Activated CD8-positive, alpha-beta T cell treated with anti-CD3 and anti-CD28 coated beads, Interleukin-2, amount 10 ng/mL, durations not matched to agents 7 days and 5 days (primary cell): ENCODE results near the gene FBLN2. TPM values are rescaled to one million over a fixed set of nuclear protein-coding genes. Genes with fewer than 3 reads are reported as not detected.

Experiments
- ATAC-seq: fragments of 150-1000 bp; cut with Tn5 transposase; one replicate; pipeline ENCODE4 v1.10.0; 2021; ENCODE audit warnings: moderate library complexity
- CTCF ChIA-PET: fragments of 350-600 bp; sonication (Branson Sonifier 250); formaldehyde crosslinking; loops from one replicate; lab custom pipeline; 2021; ENCODE audit warnings: antibody characterized with exemption; lab: Charles Lee
- POLR2A ChIA-PET: fragments of 350-600 bp; sonication (Branson Sonifier 250); formaldehyde crosslinking; loops from one replicate; lab custom pipeline; 2021; ENCODE audit warnings: antibody characterized with exemption; lab: Charles Lee
- DNase-seq: peaks from one replicate; pipeline ENCODE4 v3.0.0-alpha.2; 2020
- H3K27ac Mint-ChIP-seq: one replicate; pipeline ENCODE4 v1.8.0; 2021; ENCODE audit warnings: mild to moderate bottlenecking, mixed read lengths
- H3K27me3 Mint-ChIP-seq: one replicate; pipeline ENCODE4 v1.8.0; 2021; ENCODE audit warnings: low read depth, mixed read lengths
- H3K36me3 Mint-ChIP-seq: one replicate; pipeline ENCODE4 v1.8.0; 2021; ENCODE audit warnings: low read depth, mixed read lengths
- H3K4me1 Mint-ChIP-seq: one replicate; pipeline ENCODE4 v1.8.0; 2021; ENCODE audit warnings: low read depth, mixed read lengths
- H3K4me3 Mint-ChIP-seq: one replicate; pipeline ENCODE4 v1.8.0; 2021; ENCODE audit warnings: mild to moderate bottlenecking, mixed read lengths
- H3K9me3 Mint-ChIP-seq: one replicate; pipeline ENCODE4 v1.8.0; 2022; ENCODE audit warnings: mixed read lengths; ENCODE audit not compliant: insufficient read depth
- total RNA-seq, 2 experiments: library from RNA; stranded (reverse); gene quantifications; one replicate each; pipeline ENCODE4 v1.2.3, GENCODE V29; 2021

The FBLN2 gene
- total RNA-seq, 2 experiments from 2014 or later, result 1.8 to 2.6 TPM

GRCh38 chr3:13627681-13628080 lies 78.8 kb downstream of the FBLN2 start:
- DNase-seq (no peak), ATAC-seq (no peak)
- Mint-ChIP-seq H3K36me3 (no peaks in the 10 kb centered on the region), H3K9me3 (no peaks in the 10 kb centered on the region), H3K4me3 (no peak overlapping the region), H3K27ac (no peak overlapping the region), H3K4me1 (no peaks in the 10 kb centered on the region), H3K27me3 (no peaks in the 10 kb centered on the region)
- ChIA-PET POLR2A (no interaction called here), CTCF (interaction anchor here (1.0 kb wide), 1 partner anchor 20 kb away, joined by 4 read pairs; no protein-coding TSS in a partner anchor)

GRCh38 chr3:13628432-13628831 lies 79.5 kb downstream of the FBLN2 start:
- ChIA-PET CTCF (interaction anchor here (1.0 kb wide), 1 partner anchor 19 kb away, joined by 4 read pairs; no protein-coding TSS in a partner anchor), POLR2A (no interaction called here)
- DNase-seq (no peak), ATAC-seq (no peak)
- no peaks in the 10 kb centered on the region for H3K4me1 Mint-ChIP-seq
- no peaks in the 10 kb centered on the region for H3K27me3 Mint-ChIP-seq
- no peak overlapping the region for H3K27ac Mint-ChIP-seq
- no peak overlapping the region for H3K4me3 Mint-ChIP-seq
- H3K36me3 Mint-ChIP-seq, result no peaks in the 10 kb centered on the region
- H3K9me3 Mint-ChIP-seq, result no peaks in the 10 kb centered on the region

GRCh38 chr3:13628841-13629551 lies 80.1 kb downstream of the FBLN2 start:
- no peak for ATAC-seq
- no peak for DNase-seq
- Mint-ChIP-seq H3K4me3 (no peak overlapping the region), H3K27ac (no peak overlapping the region), H3K9me3 (no peaks in the 10 kb centered on the region), H3K4me1 (no peaks in the 10 kb centered on the region), H3K27me3 (no peaks in the 10 kb centered on the region), H3K36me3 (no peaks in the 10 kb centered on the region)
- ChIA-PET POLR2A (no interaction called here), CTCF (no interaction called here)

- Mint-ChIP-seq H3K4me3 (no peak overlapping the region), H3K4me1 (no peaks in the 10 kb centered on the region), H3K27me3 (no peaks in the 10 kb centered on the region), H3K36me3 (no peaks in the 10 kb centered on the region), H3K27ac (no peak overlapping the region), H3K9me3 (no peaks in the 10 kb centered on the region)
- no peak for ATAC-seq
- ChIA-PET POLR2A (no interaction called here), CTCF (no interaction called here)
- no peak for DNase-seq
These were observed 80.7 kb downstream of the FBLN2 start for GRCh38 chr3:13629644-13630043.

- no peak overlapping the region for H3K27ac Mint-ChIP-seq
- H3K4me1 Mint-ChIP-seq, result no peaks in the 10 kb centered on the region
- H3K4me3 Mint-ChIP-seq, result no peak overlapping the region
- DNase-seq (no peak), ATAC-seq (no peak)
- ChIA-PET POLR2A (no interaction called here), CTCF (interaction anchor here (0.8 kb wide), 2 partner anchors 16 to 17 kb away, joined by 3 to 4 read pairs; no protein-coding TSS in a partner anchor)
- no peaks in the 10 kb centered on the region for H3K36me3 Mint-ChIP-seq
- no peaks in the 10 kb centered on the region for H3K9me3 Mint-ChIP-seq
- H3K27me3 Mint-ChIP-seq, result no peaks in the 10 kb centered on the region
These were observed 82.3 kb downstream of the FBLN2 start for GRCh38 chr3:13631256-13631655.

- Mint-ChIP-seq H3K4me3 (no peak overlapping the region), H3K4me1 (no peaks in the 10 kb centered on the region), H3K9me3 (no peaks in the 10 kb centered on the region), H3K27me3 (no peaks in the 10 kb centered on the region), H3K36me3 (no peaks in the 10 kb centered on the region), H3K27ac (no peak overlapping the region)
- POLR2A ChIA-PET, result interaction anchor here (1.2 kb wide), 1 partner anchor 11 kb away, joined by 4 read pairs; no protein-coding TSS in a partner anchor
- DNase-seq (no peak), ATAC-seq (no peak)
- CTCF ChIA-PET, result interaction anchor here (1.9 to 2.4 kb wide), 2 partner anchors 15 to 137 kb away, joined by 7 to 9 read pairs; no protein-coding TSS in a partner anchor
These were observed 84.3 kb downstream of the FBLN2 start for GRCh38 chr3:13633176-13633575.

- ChIA-PET POLR2A (no interaction called here), CTCF (interaction anchor here (1.9 to 2.4 kb wide), 2 partner anchors 14 to 138 kb away, joined by 7 to 9 read pairs; no protein-coding TSS in a partner anchor)
- Mint-ChIP-seq H3K36me3 (no peaks in the 10 kb centered on the region), H3K27me3 (no peaks in the 10 kb centered on the region), H3K27ac (no peak overlapping the region), H3K4me3 (no peak overlapping the region), H3K4me1 (no peaks in the 10 kb centered on the region), H3K9me3 (no peaks in the 10 kb centered on the region)
- no peak for DNase-seq
- no peak for ATAC-seq
These were observed 85.2 kb downstream of the FBLN2 start for GRCh38 chr3:13634151-13634550.

GRCh38 chr3:13634615-13635014 lies 85.7 kb downstream of the FBLN2 start:
- ATAC-seq, result no peak

GRCh38 chr3:13636186-13636585 lies 87.3 kb downstream of the FBLN2 start:
- H3K27me3 Mint-ChIP-seq, result no peaks in the 10 kb centered on the region
- POLR2A ChIA-PET, result no interaction called here
- ATAC-seq (no peak), DNase-seq (no peak)
- CTCF ChIA-PET, result interaction anchor here (1.3 kb wide), 1 partner anchor 142 kb away, joined by 4 read pairs; no protein-coding TSS in a partner anchor
- H3K9me3 Mint-ChIP-seq, result no peaks in the 10 kb centered on the region
- no peaks in the 10 kb centered on the region for H3K36me3 Mint-ChIP-seq
- no peak overlapping the region for H3K4me3 Mint-ChIP-seq
- H3K27ac Mint-ChIP-seq, result no peak overlapping the region
- no peaks in the 10 kb centered on the region for H3K4me1 Mint-ChIP-seq

More at GRCh38 chr3:13634615-13635014, 85.7 kb downstream of the FBLN2 start:
- H3K4me3 Mint-ChIP-seq, result no peak overlapping the region
- no peak overlapping the region for H3K27ac Mint-ChIP-seq
- H3K36me3 Mint-ChIP-seq, result no peaks in the 10 kb centered on the region
- H3K9me3 Mint-ChIP-seq, result no peaks in the 10 kb centered on the region
- ChIA-PET POLR2A (no interaction called here), CTCF (interaction anchor here (1.9 to 2.4 kb wide), 2 partner anchors 13 to 139 kb away, joined by 7 to 9 read pairs; no protein-coding TSS in a partner anchor)
- H3K27me3 Mint-ChIP-seq, result no peaks in the 10 kb centered on the region
- H3K4me1 Mint-ChIP-seq, result no peaks in the 10 kb centered on the region
- no peak for DNase-seq

- ChIA-PET CTCF (interaction anchor here (1.3 to 2.8 kb wide), 3 partner anchors 12 to 142 kb away, joined by 4 to 18 read pairs (median 7); no protein-coding TSS in a partner anchor), POLR2A (no interaction called here)
- Mint-ChIP-seq H3K4me3 (no peak overlapping the region), H3K27me3 (no peaks in the 10 kb centered on the region), H3K27ac (no peak overlapping the region), H3K4me1 (no peaks in the 10 kb centered on the region), H3K9me3 (no peaks in the 10 kb centered on the region), H3K36me3 (no peaks in the 10 kb centered on the region)
- ATAC-seq (no peak), DNase-seq (no peak)
These were observed 87.9 kb downstream of the FBLN2 start for GRCh38 chr3:13636874-13637273.

GRCh38 chr3:13637311-13637891 lies 88.5 kb downstream of the FBLN2 start:
- Mint-ChIP-seq H3K4me1 (no peaks in the 10 kb centered on the region), H3K27me3 (no peaks in the 10 kb centered on the region), H3K9me3 (no peaks in the 10 kb centered on the region), H3K27ac (no peak overlapping the region), H3K36me3 (no peaks in the 10 kb centered on the region), H3K4me3 (no peak overlapping the region)
- ATAC-seq (no peak), DNase-seq (no peak)
- POLR2A ChIA-PET, result no interaction called here
- CTCF ChIA-PET, result interaction anchor here (1.3 to 2.8 kb wide), 3 partner anchors 11 to 143 kb away, joined by 4 to 18 read pairs (median 7); no protein-coding TSS in a partner anchor

GRCh38 chr3:13637953-13638352 lies 89.0 kb downstream of the FBLN2 start:
- Mint-ChIP-seq H3K4me3 (no peak overlapping the region), H3K9me3 (no peaks in the 10 kb centered on the region), H3K27me3 (peaks cover 2% of the 10 kb centered on the region), H3K4me1 (no peaks in the 10 kb centered on the region), H3K27ac (no peak overlapping the region), H3K36me3 (no peaks in the 10 kb centered on the region)
- DNase-seq, result no peak
- ATAC-seq, result no peak
- CTCF ChIA-PET, result interaction anchor here (1.7 to 2.8 kb wide), 2 partner anchors 10 to 142 kb away, joined by 7 to 18 read pairs; no protein-coding TSS in a partner anchor
- POLR2A ChIA-PET, result no interaction called here
